ENCODE results near the gene SUSD3.

SUSD3 gene

GRCh38 chr9:93128011-93128714 is 69.7 kb downstream of the SUSD3 start:
- DNase-seq (ENCODE audit: low read depth) = no peak
- H3K4me3 ChIP-seq (ENCODE audit: low read depth, low read length) = no peak overlapping the region
- no peak for TF ChIP-seq MAX (IDR thresholded peaks at IDR 0.05; ENCODE audit: low read depth, low read length)
- TF ChIP-seq, protein P1, sequence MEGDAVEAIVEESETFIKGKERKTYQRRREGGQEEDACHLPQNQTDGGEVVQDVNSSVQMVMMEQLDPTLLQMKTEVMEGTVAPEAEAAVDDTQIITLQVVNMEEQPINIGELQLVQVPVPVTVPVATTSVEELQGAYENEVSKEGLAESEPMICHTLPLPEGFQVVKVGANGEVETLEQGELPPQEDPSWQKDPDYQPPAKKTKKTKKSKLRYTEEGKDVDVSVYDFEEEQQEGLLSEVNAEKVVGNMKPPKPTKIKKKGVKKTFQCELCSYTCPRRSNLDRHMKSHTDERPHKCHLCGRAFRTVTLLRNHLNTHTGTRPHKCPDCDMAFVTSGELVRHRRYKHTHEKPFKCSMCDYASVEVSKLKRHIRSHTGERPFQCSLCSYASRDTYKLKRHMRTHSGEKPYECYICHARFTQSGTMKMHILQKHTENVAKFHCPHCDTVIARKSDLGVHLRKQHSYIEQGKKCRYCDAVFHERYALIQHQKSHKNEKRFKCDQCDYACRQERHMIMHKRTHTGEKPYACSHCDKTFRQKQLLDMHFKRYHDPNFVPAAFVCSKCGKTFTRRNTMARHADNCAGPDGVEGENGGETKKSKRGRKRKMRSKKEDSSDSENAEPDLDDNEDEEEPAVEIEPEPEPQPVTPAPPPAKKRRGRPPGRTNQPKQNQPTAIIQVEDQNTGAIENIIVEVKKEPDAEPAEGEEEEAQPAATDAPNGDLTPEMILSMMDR (IDR thresholded peaks at IDR 0.05; ENCODE audit: low read depth, low read length) = no peak
- no peak for TF ChIP-seq MYC (IDR thresholded peaks at IDR 0.05; ENCODE audit: low read depth, low read length)
- TF ChIP-seq POLR2A (IDR thresholded peaks at IDR 0.05; ENCODE audit: extremely low read depth, insufficient read length) = no peak

GRCh38 chr9:93128715-93129224 is 70.3 kb downstream of the SUSD3 start:
- TF ChIP-seq, protein P1 (IDR thresholded peaks at IDR 0.05; ENCODE audit: low read depth, low read length) = no peak
- no peak for TF ChIP-seq MAX (IDR thresholded peaks at IDR 0.05; ENCODE audit: low read depth, low read length)
- TF ChIP-seq POLR2A (IDR thresholded peaks at IDR 0.05; ENCODE audit: extremely low read depth, insufficient read length) = no peak
- no peak for DNase-seq (ENCODE audit: low read depth)
- H3K4me3 ChIP-seq (ENCODE audit: low read depth, low read length) = no peak overlapping the region

DNA sequence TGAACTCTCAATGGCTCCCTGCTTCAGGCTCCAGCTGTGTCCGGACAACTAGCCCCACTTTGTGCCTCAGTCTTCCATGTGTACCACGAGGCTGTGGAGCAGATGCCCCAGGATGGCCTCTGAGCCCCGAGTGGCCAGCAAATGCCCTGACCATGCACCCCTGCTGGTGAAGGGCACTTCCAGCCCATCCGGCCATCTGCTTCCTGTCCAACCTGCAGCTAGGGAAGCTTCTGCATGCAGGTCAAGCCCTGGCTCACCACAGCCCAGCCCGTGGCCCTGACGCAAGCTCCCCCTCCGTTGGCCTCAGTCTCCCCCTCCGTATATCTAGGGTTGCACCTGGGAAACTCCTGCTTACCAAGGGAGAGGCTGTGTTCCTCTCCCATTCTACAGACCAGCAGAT is 70.8 kb downstream of the SUSD3 start:
- TF ChIP-seq MAX (IDR thresholded peaks at IDR 0.05; ENCODE audit: low read depth, low read length) (no peak), POLR2A (IDR thresholded peaks at IDR 0.05; ENCODE audit: extremely low read depth, insufficient read length) (no peak), MYC (IDR thresholded peaks at IDR 0.05; ENCODE audit: low read depth, low read length) (no peak)
- TF ChIP-seq, protein P1 (IDR thresholded peaks at IDR 0.05; ENCODE audit: low read depth, low read length) = no peak
- H3K4me3 ChIP-seq (ENCODE audit: low read depth, low read length) = no peak overlapping the region
- no peak for DNase-seq (ENCODE audit: low read depth)

DNA sequence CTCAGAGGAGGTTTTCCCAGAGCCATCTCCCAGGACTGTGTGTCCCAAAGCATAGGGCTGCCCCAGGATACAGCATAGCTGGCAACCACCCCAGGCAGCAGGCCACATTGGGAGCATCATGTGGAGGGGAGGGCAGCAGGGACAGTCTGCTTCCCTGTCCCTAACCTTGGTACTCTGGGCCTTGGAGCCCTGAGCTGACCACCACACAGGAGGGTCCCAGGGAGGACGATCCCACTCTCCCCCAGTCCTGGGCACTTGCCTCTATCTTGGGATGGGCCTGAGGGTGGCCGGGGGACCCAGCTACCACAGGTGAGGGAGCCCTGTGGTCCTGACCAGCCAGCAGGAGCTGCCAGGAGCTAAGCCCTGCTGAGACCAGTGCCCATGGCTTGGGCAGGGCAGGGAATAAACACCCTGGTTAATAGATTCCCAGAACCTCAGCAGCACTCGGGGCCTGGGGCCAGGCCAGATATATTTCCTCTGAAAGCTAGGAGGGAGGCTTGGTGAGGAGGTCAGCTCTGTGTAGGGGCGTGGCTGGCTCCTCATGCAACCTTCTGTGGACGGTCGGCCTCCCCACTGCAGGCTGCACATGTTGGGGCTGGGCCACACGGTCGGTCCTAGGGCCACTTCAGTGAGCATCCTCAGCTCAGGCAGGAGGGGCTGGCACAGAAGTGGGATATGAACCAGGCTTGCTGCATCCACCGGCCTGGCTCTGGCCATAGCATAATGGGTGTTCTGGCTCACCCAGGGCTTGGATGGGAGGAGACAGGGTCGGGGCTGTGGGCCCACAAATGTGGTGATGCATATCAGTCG is 71.4 kb downstream of the SUSD3 start:
- no peak for TF ChIP-seq MAX (IDR thresholded peaks at IDR 0.05; ENCODE audit: low read depth, low read length)
- TF ChIP-seq, protein P1 (IDR thresholded peaks at IDR 0.05; ENCODE audit: low read depth, low read length) = no peak
- no peak for TF ChIP-seq MYC (IDR thresholded peaks at IDR 0.05; ENCODE audit: low read depth, low read length)
- no peak for TF ChIP-seq POLR2A (IDR thresholded peaks at IDR 0.05; ENCODE audit: extremely low read depth, insufficient read length)
- no peak for DNase-seq (ENCODE audit: low read depth)
- H3K4me3 ChIP-seq (ENCODE audit: low read depth, low read length) = no peak overlapping the region

DNA sequence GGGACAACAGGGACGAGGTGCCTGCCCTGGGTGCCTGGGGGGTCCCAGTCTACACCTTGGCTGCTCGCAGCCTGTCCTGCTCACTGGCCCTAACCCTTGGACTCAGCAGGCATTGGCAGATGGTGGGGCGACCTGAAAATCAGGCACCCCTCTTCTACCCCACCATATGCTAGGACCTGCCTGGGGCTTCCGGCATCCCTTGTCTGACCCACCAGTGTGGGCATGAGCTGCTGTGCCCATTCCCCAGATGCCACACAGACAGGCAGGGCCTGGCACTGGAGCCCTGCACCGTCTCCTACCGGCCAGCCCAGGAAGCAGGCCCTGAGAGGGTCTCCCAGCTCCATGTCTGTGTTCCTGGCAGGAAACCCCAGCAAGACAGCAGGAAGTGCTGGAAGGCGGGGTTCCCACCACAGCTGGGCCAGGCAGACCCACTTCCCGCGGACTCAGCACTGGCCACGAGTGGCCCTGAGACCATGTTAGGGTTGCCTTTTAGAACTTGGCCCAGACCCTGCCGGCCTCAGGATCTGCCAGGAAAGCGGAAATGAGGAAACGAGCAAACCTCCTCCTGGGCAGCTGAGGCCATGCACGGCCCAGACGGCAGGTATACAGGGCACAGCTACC is 72.5 kb downstream of the SUSD3 start:
- no peak for DNase-seq (ENCODE audit: low read depth)
- TF ChIP-seq, protein P1 (IDR thresholded peaks at IDR 0.05; ENCODE audit: low read depth, low read length) = no peak
- TF ChIP-seq MYC (IDR thresholded peaks at IDR 0.05; ENCODE audit: low read depth, low read length) (no peak), MAX (IDR thresholded peaks at IDR 0.05; ENCODE audit: low read depth, low read length) (no peak), POLR2A (IDR thresholded peaks at IDR 0.05; ENCODE audit: extremely low read depth, insufficient read length) (no peak)
- no peak overlapping the region for H3K4me3 ChIP-seq (ENCODE audit: low read depth, low read length)

All from NB4 (cell line).